Measurements from ENCODE around the gene TAC4.

Gene TAC4

DNA sequence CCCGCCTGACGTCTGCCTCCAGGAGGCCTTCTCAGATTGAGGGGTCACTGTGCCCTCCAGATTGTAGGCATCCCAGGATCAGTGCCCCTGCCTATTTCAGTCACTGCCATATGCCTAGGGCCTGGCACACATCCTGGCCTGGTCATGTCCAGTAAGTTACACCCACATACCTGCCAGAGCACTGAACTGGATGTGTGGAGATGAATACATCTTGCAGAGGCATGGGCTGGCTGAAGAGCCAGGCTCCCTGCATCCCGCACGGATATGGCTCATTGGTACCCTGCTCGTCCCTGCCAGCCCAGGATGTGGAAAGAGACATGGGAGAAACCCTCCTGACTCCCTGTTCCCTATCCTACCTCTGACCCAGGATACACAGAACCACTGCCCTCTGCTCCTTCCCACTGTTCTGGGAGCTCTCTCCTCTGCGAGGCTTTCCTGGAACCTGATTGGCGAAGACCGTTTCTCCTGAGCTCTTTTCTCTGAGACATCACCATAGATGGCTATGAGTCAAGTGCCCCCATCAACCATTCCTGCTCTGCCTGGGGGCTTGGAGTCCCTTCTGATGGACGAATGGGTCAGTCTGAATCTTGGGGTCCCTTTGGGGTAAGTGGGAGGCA is 40.0 kb upstream of the TAC4 start:
- FAIRE-seq = no peak
- TF ChIP-seq POU2F2 (IDR thresholded peaks at IDR 0.05; ENCODE audit: low read depth, low read length) (no peak), POLR2AphosphoS5 (IDR thresholded peaks at IDR 0.05; ENCODE audit: low read depth, low read length) (no peak), SPI1 (IDR thresholded peaks at IDR 0.05; ENCODE audit: low read depth, low read length) (no peak), TAF1 (IDR thresholded peaks at IDR 0.05; ENCODE audit: low read depth, low read length) (no peak), POLR2A (IDR thresholded peaks at IDR 0.05; ENCODE audit: low read depth, low read length) (no peak)
- no peak for DNase-seq (ENCODE audit: insufficient read length, low spot score)

DNA sequence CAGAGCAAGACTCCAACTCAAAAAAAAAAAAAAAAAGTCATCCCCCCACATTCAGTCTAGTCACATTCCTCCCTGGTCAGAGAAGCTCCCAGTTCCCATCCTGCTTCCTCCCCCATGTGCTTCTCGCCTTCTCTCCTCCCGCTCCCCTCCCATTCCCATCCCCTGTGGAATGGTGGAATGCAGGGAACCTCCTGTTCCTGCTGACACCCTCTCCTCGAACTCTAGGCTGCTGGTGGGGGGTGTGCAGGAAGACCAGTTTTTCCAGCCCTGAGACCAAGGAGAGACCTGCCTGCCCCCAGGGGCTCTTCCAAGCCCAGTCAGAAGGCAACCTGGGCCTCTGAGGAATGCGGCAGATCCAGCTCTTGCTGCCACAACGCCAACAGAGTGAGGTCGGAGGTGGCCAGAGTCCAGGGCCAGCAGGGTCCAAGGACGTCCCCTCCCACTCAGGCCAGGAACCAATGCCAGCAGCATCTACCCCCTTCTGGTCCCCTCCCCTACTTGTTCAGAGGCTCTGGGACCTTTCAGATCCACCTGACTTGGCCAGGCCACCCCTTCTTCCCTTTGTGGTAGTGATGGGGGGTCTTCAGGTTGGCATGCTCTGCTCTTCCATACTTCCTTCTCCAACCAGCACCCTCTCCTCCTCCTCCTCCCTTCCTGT is 39.3 kb upstream of the TAC4 start:
- TF ChIP-seq SPI1 (IDR thresholded peaks at IDR 0.05; ENCODE audit: low read depth, low read length) = no peak
- TF ChIP-seq PAX5 (IDR thresholded peaks at IDR 0.05; ENCODE audit: insufficient read depth, low read length, severe bottlenecking) = no peak
- TF ChIP-seq POLR2AphosphoS5 (IDR thresholded peaks at IDR 0.05; ENCODE audit: low read depth, low read length) = no peak
- no peak for TF ChIP-seq TAF1 (IDR thresholded peaks at IDR 0.05; ENCODE audit: low read depth, low read length)
- TF ChIP-seq POU2F2 (IDR thresholded peaks at IDR 0.05; ENCODE audit: low read depth, low read length) = no peak
- TF ChIP-seq POLR2A (IDR thresholded peaks at IDR 0.05; ENCODE audit: low read depth, low read length) = no peak
- FAIRE-seq = no peak
- no peak for DNase-seq (ENCODE audit: insufficient read length, low spot score)

DNA sequence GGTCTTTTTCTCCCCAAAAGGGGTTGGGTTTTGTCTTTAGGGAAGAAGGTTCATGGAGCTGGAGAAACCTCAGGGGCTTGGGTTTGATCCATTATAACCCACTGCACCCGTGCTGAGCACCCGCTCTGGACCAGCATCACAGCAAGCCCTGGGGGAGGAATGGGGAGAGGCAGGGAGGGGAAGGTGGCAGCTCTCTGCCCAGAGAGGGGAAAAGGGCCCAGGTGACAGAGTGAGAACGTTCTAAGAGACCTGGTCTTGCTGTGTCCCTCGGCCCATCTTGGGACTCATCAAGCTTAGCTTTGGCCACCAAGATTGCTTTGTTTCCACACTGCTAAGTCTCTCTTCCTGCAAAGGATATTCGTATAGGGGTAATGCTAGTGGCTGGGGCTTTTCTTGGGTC is 38.2 kb upstream of the TAC4 start:
- TF ChIP-seq POU2F2 (IDR thresholded peaks at IDR 0.05; ENCODE audit: low read depth, low read length) (no peak), POLR2A (IDR thresholded peaks at IDR 0.05; ENCODE audit: low read depth, low read length) (no peak)
- DNase-seq (ENCODE audit: insufficient read length, low spot score) = no peak
- FAIRE-seq = no peak

DNA sequence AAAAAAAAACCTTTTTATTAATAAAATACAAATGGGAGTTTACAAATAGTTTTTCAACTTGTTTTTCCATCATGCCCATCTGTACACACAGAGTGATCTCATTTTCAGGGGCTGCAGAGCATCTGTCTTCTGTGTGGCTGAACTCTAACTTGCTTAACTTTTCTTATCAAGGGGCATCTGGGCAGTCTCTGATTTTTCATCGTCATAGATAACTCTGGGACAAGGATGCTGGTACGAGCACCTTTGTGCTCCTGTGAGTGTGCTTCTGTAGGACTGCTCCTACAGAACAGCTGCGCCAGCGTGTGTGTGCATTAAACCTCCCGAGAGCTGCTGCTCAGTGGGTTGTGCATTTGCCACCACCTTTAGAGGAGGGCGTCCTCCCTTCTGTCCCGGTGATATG is 34.6 kb upstream of the TAC4 start:
- FAIRE-seq = no peak
- DNase-seq (ENCODE audit: insufficient read length, low spot score) = no peak
- TF ChIP-seq POU2F2 (IDR thresholded peaks at IDR 0.05; ENCODE audit: low read depth, low read length) (no peak), PAX5 (IDR thresholded peaks at IDR 0.05; ENCODE audit: insufficient read depth, low read length, severe bottlenecking) (no peak), POLR2AphosphoS5 (IDR thresholded peaks at IDR 0.05; ENCODE audit: low read depth, low read length) (no peak), TAF1 (IDR thresholded peaks at IDR 0.05; ENCODE audit: low read depth, low read length) (no peak), POLR2A (IDR thresholded peaks at IDR 0.05; ENCODE audit: low read depth, low read length) (no peak), SPI1 (IDR thresholded peaks at IDR 0.05; ENCODE audit: low read depth, low read length) (no peak)

DNA sequence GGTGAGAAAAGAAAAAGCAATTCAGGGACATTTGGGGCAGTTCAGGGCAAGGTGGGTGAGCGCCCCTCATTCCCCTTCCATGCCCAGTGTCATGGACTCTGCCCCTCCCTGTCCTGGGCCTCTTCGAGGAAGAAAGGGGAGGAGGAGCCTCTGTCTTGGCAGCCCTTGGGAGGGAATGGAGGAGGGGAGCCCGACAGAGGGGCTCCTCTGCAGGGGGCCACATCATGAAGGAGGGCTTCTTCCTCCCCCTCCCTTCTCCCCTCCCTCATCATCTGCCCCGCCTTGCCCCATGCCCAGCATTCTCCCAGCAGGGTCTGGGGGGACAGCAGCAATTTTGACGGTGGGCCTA is 33.2 kb upstream of the TAC4 start:
- TF ChIP-seq POLR2A (IDR thresholded peaks at IDR 0.05; ENCODE audit: low read depth, low read length) = no peak
- no peak for TF ChIP-seq POLR2AphosphoS5 (IDR thresholded peaks at IDR 0.05; ENCODE audit: low read depth, low read length)
- TF ChIP-seq POU2F2 (IDR thresholded peaks at IDR 0.05; ENCODE audit: low read depth, low read length) = no peak
- TF ChIP-seq PAX5 (IDR thresholded peaks at IDR 0.05; ENCODE audit: insufficient read depth, low read length, severe bottlenecking) = no peak
- TF ChIP-seq SPI1 (IDR thresholded peaks at IDR 0.05; ENCODE audit: low read depth, low read length) = no peak
- no peak for TF ChIP-seq TAF1 (IDR thresholded peaks at IDR 0.05; ENCODE audit: low read depth, low read length)
- FAIRE-seq (no peak), DNase-seq (ENCODE audit: insufficient read length, low spot score) (no peak)

DNA sequence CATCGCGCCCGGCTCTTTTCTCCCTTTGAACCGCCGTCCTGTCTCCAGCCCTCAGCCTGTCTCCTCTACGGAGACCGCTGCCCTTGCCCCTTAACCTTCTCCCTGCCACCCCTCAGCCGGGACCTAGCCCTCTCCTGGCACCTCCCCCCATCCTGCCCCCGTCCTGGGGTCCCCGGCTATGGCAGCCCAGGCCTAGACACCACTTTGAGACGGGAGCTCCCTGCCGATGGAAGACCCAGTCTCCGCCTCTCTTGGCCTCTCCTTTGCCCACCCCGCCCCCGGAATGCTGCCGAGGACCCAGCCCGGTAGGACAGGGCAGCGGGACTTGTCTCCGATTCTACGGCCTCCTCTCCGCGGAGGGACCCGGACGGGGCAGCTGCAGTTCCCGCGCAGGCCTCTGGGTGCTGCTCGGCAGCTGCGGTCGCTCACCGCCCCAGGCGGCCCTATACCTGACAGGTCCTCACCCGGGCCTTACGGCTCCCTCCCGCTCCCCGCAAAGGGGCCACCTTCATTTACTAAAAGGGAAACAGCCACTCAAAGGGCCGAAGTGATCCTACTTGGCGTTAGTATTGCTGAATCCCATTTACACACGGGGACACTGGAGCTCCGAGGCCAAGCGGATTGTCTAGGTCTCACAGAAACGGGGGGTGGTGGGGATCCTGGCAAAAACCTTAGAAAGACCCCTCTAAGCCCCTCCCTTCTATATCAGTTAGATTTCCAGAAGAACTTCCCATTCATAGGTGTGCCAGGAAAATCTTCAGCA is 32.6 kb upstream of the TAC4 start:
- peak; percentile 94 for DNase-seq (ENCODE audit: insufficient read length, low spot score)
- FAIRE-seq = peak; percentile 60
- TF ChIP-seq SPI1 (IDR thresholded peaks at IDR 0.05; ENCODE audit: low read depth, low read length) = no peak
- no peak for TF ChIP-seq PAX5 (IDR thresholded peaks at IDR 0.05; ENCODE audit: insufficient read depth, low read length, severe bottlenecking)
- TF ChIP-seq TAF1 (IDR thresholded peaks at IDR 0.05; ENCODE audit: low read depth, low read length) = no peak
- no peak for TF ChIP-seq POLR2AphosphoS5 (IDR thresholded peaks at IDR 0.05; ENCODE audit: low read depth, low read length)
- no peak for TF ChIP-seq POLR2A (IDR thresholded peaks at IDR 0.05; ENCODE audit: low read depth, low read length)
- no peak for TF ChIP-seq POU2F2 (IDR thresholded peaks at IDR 0.05; ENCODE audit: low read depth, low read length)

DNA sequence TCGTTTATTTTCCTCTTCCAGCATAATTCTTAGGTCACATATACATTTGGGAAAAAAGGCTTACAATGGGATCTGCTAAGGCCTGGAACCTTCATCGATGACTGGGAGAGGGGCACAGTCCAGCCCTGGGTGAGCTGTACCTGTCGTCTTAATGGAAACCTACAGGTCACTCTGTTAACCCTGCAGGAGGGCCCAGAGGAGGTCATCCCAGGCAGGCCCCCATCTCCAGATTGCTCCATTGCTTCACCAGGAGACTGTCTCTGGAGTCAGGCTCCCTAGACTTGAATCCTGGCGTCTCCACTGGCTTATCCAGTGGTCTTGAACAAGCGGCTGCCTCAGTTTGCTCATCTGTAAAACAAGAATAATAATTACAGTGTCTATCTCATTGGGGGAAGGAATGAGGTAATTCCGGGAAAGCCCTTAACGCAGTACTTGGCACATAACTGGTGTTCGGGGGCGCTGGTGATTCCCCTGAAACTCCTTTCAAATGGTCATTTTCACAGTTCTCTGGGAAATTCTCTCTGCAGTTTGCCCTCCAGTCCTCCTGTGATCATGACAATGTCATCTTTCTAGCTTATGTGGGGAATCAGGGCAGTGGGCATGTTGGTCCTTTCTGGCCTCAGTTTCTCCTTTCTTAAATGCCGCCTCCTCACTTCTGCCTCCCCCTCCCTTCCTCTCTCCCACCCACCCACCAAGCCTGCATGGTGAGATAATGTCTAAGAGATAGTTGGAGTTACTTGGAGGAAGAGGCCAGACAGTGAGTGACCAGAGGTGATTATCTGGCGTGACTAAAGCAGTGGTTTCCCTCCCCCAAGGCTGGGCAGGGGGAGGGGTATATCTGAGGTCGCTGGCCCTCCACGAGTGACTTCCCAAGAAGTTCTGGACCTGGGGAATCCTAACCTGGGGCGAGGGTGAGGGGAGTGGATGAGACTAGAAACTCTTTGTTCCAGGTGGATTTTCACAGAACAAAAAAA is 31.3 kb upstream of the TAC4 start:
- no peak for FAIRE-seq
- DNase-seq (ENCODE audit: insufficient read length, low spot score) = no peak
- TF ChIP-seq SPI1 (IDR thresholded peaks at IDR 0.05; ENCODE audit: low read depth, low read length) = no peak
- no peak for TF ChIP-seq TAF1 (IDR thresholded peaks at IDR 0.05; ENCODE audit: low read depth, low read length)
- no peak for TF ChIP-seq PAX5 (IDR thresholded peaks at IDR 0.05; ENCODE audit: insufficient read depth, low read length, severe bottlenecking)
- no peak for TF ChIP-seq POU2F2 (IDR thresholded peaks at IDR 0.05; ENCODE audit: low read depth, low read length)
- no peak for TF ChIP-seq POLR2AphosphoS5 (IDR thresholded peaks at IDR 0.05; ENCODE audit: low read depth, low read length)
- TF ChIP-seq POLR2A (IDR thresholded peaks at IDR 0.05; ENCODE audit: low read depth, low read length) = no peak

DNA sequence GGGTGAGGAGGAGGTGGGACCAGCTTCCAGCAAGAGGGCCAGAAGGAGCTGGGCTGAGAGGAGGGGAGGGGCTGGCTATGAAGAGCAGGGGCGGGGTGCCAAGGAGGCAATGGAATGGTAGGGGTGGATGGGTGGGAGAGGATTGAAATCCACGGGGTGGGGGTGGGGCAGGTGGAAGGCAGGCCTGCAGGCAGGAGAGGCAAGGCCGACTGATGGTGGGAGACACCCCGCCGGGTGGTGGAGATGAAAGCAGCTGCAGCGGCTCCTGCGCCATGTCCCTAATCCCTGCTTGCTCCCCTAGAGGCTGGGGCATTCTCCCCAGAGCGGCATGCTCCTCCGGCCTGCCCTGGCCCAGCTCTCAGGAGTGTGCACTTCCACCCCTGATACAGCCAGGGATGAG is 27.8 kb upstream of the TAC4 start:
- FAIRE-seq (no peak), DNase-seq (ENCODE audit: insufficient read length, low spot score) (no peak)
- no peak for TF ChIP-seq POLR2AphosphoS5 (IDR thresholded peaks at IDR 0.05; ENCODE audit: low read depth, low read length)
- no peak for TF ChIP-seq POLR2A (IDR thresholded peaks at IDR 0.05; ENCODE audit: low read depth, low read length)
- TF ChIP-seq POU2F2 (IDR thresholded peaks at IDR 0.05; ENCODE audit: low read depth, low read length) = no peak

DNA sequence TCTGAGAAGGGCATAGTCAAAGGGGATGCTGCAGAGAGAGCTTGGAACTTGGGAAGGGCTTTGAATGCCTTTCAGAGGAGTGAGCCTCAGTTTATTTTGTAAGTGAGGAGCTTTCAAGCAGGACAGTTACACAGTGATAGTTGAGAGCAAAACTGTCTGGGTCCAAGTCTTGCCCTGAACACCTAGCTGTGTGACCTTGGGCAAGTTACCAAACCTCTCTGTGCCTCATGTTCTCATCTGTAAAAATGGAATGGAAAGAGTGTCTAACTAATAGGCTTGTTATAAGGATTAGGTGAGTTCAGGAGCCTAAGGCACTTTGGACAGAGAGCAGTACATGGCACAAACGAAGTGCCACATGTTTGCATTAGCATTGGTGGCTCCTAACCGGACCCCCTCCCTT is 27.0 kb upstream of the TAC4 start:
- DNase-seq (ENCODE audit: insufficient read length, low spot score) (no peak), FAIRE-seq (no peak)
- no peak for TF ChIP-seq POU2F2 (IDR thresholded peaks at IDR 0.05; ENCODE audit: low read depth, low read length)
- TF ChIP-seq SPI1 (IDR thresholded peaks at IDR 0.05; ENCODE audit: low read depth, low read length) = no peak
- TF ChIP-seq POLR2AphosphoS5 (IDR thresholded peaks at IDR 0.05; ENCODE audit: low read depth, low read length) = no peak
- TF ChIP-seq TAF1 (IDR thresholded peaks at IDR 0.05; ENCODE audit: low read depth, low read length) = no peak
- no peak for TF ChIP-seq PAX5 (IDR thresholded peaks at IDR 0.05; ENCODE audit: insufficient read depth, low read length, severe bottlenecking)
- TF ChIP-seq POLR2A (IDR thresholded peaks at IDR 0.05; ENCODE audit: low read depth, low read length) = no peak

Measured in GM12891 (cell line).